Karpas-422 (cell line): Measurements from ENCODE around the gene SLC39A11. TPM values are rescaled to one million over a fixed set of nuclear protein-coding genes. Genes with fewer than 3 reads are reported as not detected.

Source experiments
- DNase-seq: peaks from one replicate; pipeline ENCODE4 v3.0.0-alpha.2; 2015
- H2AFZ ChIP-seq: fragments of 200-600 bp; sonication (generic); 2 replicates; pipeline ENCODE4 v1.6.1; 2014; ENCODE audit warnings: antibody characterized with exemption, low read length, mixed read lengths
- H3K27ac ChIP-seq: fragments of 200-600 bp; sonication (generic); 2 replicates; pipeline ENCODE4 v1.5.1; 2014; ENCODE audit warnings: mild to moderate bottlenecking, low read length, moderate library complexity
- H3K27me3 ChIP-seq: fragments of 200-600 bp; sonication (generic); 2 replicates; pipeline ENCODE4 v1.6.1; 2014; ENCODE audit warnings: low read length, mixed read lengths
- H3K36me3 ChIP-seq: fragments of 200-600 bp; sonication (generic); 2 replicates; pipeline ENCODE4 v1.6.1; 2014; ENCODE audit warnings: low read length, mixed read lengths; ENCODE audit not compliant: insufficient read depth
- H3K4me1 ChIP-seq: fragments of 200-600 bp; sonication (generic); 2 replicates; pipeline ENCODE4 v1.6.1; 2014; ENCODE audit warnings: mild to moderate bottlenecking, low read length, mixed read lengths
- H3K4me2 ChIP-seq: fragments of 200-600 bp; sonication (generic); 2 replicates; pipeline ENCODE4 v1.6.1; 2014; ENCODE audit warnings: low read length, low read depth, mild to moderate bottlenecking; ENCODE audit not compliant: poor library complexity, severe bottlenecking
- H3K4me3 ChIP-seq: fragments of 200-600 bp; sonication (generic); 2 replicates; pipeline ENCODE4 v1.5.1; 2014; ENCODE audit warnings: mild to moderate bottlenecking, antibody characterized with exemption, low read length, mixed read lengths
- H3K79me2 ChIP-seq: fragments of 200-600 bp; sonication (generic); 2 replicates; pipeline ENCODE4 v1.6.1; 2014; ENCODE audit warnings: mild to moderate bottlenecking, low read length, mixed read lengths
- H3K9ac ChIP-seq: fragments of 200-600 bp; sonication (generic); 2 replicates; pipeline ENCODE4 v1.6.0; 2014; ENCODE audit warnings: low read length
- H3K9me2 ChIP-seq: fragments of 200-600 bp; sonication (generic), shearing (Covaris generic); replicated peaks from 2 replicates; pipeline ENCODE4 v1.6.0; 2014; ENCODE audit warnings: mild to moderate bottlenecking, low read length, moderate library complexity; ENCODE audit not compliant: insufficient read depth
- H3K9me3 ChIP-seq: fragments of 300-700, 200-600 bp; sonication (generic); 2 replicates; pipeline ENCODE4 v1.6.1; 2014; ENCODE audit warnings: low read length, mixed read lengths
- H4K20me1 ChIP-seq: fragments of 200-600 bp; sonication (generic); 2 replicates; pipeline ENCODE4 v1.6.1; 2014; ENCODE audit warnings: mild to moderate bottlenecking, antibody characterized with exemption, low read length, low read depth; ENCODE audit not compliant: insufficient read depth
- total RNA-seq: library from RNA; depleted of rRNA; stranded (reverse); fragments of >200 nt; shearing (Covaris generic); gene quantifications from 2 replicates; pipeline ENCODE4 v1.2.3, GENCODE V29; 2014; ENCODE audit warnings: low replicate concordance

SLC39A11 gene
- total RNA-seq, 1 experiment from 2014 or later = 49.6 TPM

DNA sequence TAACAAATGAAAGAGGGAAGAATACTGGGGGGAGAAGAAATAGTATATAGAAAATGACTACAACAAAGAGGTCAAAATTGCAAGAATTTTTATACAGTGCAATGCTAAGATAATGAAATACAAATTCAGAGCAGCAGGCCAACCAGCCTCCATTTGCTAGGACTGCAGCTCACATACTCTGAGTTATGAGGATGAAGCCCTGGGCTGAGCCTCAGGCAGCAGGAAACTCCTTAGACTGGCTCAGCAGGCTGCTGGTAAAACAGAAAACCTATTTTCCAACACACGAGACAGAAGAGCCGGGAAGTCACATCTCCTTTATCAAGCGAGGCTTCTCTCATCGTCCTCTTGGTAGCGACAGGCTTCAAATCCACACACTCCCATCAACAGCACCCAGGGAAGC, 296.5 kb downstream of the SLC39A11 start:
- H2AFZ ChIP-seq = no peak overlapping the region
- peaks cover 17% of the 10 kb centered on the region for H3K36me3 ChIP-seq
- no peaks in the 10 kb centered on the region for H3K9me2 ChIP-seq
- no peak overlapping the region for H3K27ac ChIP-seq
- H3K9me3 ChIP-seq = no peaks in the 10 kb centered on the region; the same call in 1 of the 2 replicates
- H3K27me3 ChIP-seq = no peaks in the 10 kb centered on the region
- H4K20me1 ChIP-seq = no peaks in the 10 kb centered on the region
- no peak overlapping the region for H3K4me3 ChIP-seq
- no peak overlapping the region for H3K9ac ChIP-seq
- H3K79me2 ChIP-seq = no peaks in the 10 kb centered on the region
- H3K4me2 ChIP-seq = no peak overlapping the region
- no peak for DNase-seq
- no peaks in the 10 kb centered on the region for H3K4me1 ChIP-seq

DNA sequence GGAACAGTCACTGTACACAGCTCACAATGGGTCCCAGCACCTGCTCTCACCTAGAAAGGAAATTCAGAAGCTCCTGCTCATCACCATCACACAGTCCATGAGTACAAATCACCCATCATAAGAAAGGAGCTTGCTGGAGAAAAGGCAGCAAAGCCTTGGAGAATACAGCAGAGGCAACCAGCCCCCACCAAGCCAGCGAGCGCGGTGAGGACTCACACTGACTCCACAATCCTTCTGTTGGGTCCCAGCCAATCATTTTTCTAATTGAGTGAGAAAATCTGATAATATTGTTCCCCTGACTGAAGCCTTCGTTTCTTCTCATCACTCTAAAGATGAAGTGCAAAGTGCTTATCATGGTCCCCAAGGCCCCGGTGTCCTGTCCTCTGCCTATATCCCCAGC, 298.3 kb downstream of the SLC39A11 start:
- Histone ChIP-seq H3K27ac (no peak overlapping the region), H3K9ac (no peak overlapping the region), H4K20me1 (no peaks in the 10 kb centered on the region), H3K27me3 (no peaks in the 10 kb centered on the region), H3K36me3 (peaks cover 17% of the 10 kb centered on the region), H3K79me2 (no peaks in the 10 kb centered on the region), H3K4me2 (no peak overlapping the region), H2AFZ (no peak overlapping the region), H3K9me3 (no peaks in the 10 kb centered on the region; the same call in 1 of the 2 replicates), H3K9me2 (no peaks in the 10 kb centered on the region), H3K4me3 (no peak overlapping the region), H3K4me1 (no peaks in the 10 kb centered on the region)
- DNase-seq = no peak

DNA sequence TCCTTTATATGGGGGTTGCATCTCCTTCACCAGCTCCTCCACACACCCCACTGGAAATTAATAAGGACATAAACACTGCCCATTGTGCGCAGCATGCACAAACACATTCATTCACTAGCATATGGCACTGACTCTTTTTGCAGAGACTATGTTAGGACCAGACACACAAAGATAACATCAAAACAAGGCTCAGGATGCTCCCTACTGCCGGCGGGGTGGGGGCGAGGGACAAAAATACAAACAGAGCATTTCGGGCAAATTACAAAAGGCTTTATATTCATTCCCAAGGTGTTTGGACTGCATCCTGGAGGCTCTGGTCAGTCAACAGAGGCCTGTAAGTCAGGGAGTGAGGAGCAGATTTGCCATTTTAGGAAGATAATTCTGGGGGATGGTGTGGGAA, 299.7 kb downstream of the SLC39A11 start:
- no peaks in the 10 kb centered on the region for H3K27me3 ChIP-seq
- peaks cover 17% of the 10 kb centered on the region for H3K36me3 ChIP-seq
- no peak overlapping the region for H3K4me3 ChIP-seq
- no peak overlapping the region for H2AFZ ChIP-seq
- no peak overlapping the region for H3K27ac ChIP-seq
- no peaks in the 10 kb centered on the region for H3K79me2 ChIP-seq
- no peaks in the 10 kb centered on the region; the same call in 1 of the 2 replicates for H3K9me3 ChIP-seq
- H4K20me1 ChIP-seq = no peaks in the 10 kb centered on the region
- no peak for DNase-seq
- H3K4me2 ChIP-seq = no peak overlapping the region
- H3K9ac ChIP-seq = no peak overlapping the region
- H3K9me2 ChIP-seq = no peaks in the 10 kb centered on the region
- H3K4me1 ChIP-seq = no peaks in the 10 kb centered on the region

DNA sequence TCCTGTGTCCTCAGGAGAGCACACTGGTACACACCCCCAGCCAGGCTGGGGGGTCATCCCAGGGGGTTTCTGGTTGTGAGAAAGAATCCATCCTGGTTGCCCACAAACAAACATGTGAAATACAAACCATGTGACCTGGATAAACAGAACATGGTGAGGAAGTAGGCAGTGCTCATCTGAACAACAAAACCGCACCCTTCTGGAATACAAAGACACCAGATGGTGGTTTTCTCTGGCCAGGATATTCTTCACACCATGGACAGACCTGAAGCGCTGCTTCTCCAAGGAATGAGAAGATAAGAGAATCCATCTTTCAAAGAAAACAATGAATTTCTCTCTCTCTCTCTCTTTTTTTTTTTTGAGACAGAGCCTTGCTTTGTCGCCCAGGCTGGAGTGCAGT, 302.3 kb downstream of the SLC39A11 start:
- H3K9me2 ChIP-seq = no peaks in the 10 kb centered on the region
- H3K9ac ChIP-seq = no peak overlapping the region
- peaks cover 12% of the 10 kb centered on the region for H3K36me3 ChIP-seq
- no peaks in the 10 kb centered on the region for H3K4me1 ChIP-seq
- no peak overlapping the region for H2AFZ ChIP-seq
- no peak overlapping the region for H3K4me3 ChIP-seq
- no peaks in the 10 kb centered on the region for H3K27me3 ChIP-seq
- no peak overlapping the region for H3K27ac ChIP-seq
- no peak for DNase-seq
- no peaks in the 10 kb centered on the region for H4K20me1 ChIP-seq
- no peaks in the 10 kb centered on the region; the same call in 1 of the 2 replicates for H3K9me3 ChIP-seq
- no peak overlapping the region for H3K4me2 ChIP-seq
- H3K79me2 ChIP-seq = no peaks in the 10 kb centered on the region

DNA sequence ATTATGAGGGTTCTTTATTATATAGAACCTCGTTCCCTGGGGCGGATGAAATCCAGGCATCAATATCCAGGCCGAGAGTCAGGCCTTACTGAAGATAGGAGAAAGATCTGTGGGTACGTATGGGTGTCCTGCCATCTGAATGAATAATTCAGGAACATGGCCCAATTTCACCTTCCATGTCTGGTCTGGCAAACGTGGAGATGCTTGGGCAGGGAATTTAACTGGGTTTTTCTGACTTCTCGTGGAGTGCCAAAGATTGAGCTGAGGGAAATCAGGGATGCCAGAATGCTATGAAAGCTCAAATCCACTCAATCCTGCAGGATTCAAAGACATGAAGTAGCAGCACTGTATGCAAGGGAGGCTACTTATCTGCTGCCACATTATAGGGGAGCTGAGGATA, 302.8 kb downstream of the SLC39A11 start:
- Histone ChIP-seq H3K4me1 (no peaks in the 10 kb centered on the region), H3K4me3 (no peak overlapping the region), H3K79me2 (no peaks in the 10 kb centered on the region), H3K4me2 (no peak overlapping the region), H3K27ac (no peak overlapping the region), H3K27me3 (no peaks in the 10 kb centered on the region), H2AFZ (no peak overlapping the region), H3K9ac (no peak overlapping the region), H3K9me2 (no peaks in the 10 kb centered on the region), H3K9me3 (no peaks in the 10 kb centered on the region; the same call in 1 of the 2 replicates), H4K20me1 (no peaks in the 10 kb centered on the region), H3K36me3 (peaks cover 12% of the 10 kb centered on the region)
- no peak for DNase-seq

DNA sequence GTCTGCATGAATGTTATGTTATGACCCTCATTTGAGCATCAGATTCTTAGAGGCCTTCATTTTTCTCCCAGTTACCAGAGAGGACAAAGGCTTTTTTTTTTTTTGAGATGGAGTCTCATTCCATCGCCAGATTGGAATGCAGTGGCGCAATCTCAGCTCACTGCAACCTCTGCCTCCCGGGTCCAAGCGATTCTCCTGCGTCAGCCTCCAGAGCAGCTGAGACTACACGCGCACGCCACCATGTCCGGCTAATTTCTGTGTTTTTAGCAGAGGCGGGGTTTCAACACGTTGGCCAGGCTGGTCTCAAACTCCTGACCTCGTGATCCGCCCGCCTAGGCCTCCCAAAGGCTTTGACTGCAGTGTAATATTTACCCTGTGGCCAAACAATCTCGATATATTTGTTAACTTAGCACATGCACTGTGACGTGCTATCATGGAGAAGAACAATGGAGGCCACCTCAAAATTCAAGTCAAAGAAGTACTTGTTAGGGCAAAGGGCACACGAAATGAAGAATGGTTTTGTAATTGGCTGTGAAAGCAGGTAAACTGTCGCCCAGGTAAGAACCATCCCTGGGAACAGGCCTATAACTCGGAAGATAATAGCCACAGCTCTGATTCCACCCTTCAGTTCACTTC, 303.4 kb downstream of the SLC39A11 start:
- Histone ChIP-seq H3K4me2 (no peak overlapping the region), H3K27ac (no peak overlapping the region), H3K4me1 (no peaks in the 10 kb centered on the region), H3K79me2 (no peaks in the 10 kb centered on the region), H4K20me1 (no peaks in the 10 kb centered on the region), H3K36me3 (peaks cover 12% of the 10 kb centered on the region), H3K9me2 (no peaks in the 10 kb centered on the region), H3K4me3 (no peak overlapping the region), H2AFZ (no peak overlapping the region), H3K27me3 (no peaks in the 10 kb centered on the region), H3K9me3 (no peaks in the 10 kb centered on the region; the same call in 1 of the 2 replicates), H3K9ac (no peak overlapping the region)
- DNase-seq = no peak

DNA sequence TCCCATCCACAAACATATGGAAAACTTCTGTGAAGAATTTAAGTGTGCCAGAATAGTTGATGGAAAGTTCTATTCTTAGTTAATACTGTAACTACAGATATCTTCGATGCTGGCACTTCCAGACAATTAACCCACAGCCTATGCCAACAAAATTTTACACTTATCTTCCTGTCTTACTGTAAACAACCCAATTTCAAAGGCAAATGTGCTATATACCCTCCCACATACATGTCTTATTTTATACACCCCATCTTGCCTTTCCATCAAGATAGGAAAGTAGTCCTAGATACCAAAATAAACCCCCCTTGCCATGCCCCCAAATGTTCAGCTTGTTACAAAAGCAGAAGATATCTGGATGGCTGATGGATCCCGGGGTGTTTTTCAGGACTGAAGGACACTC, 306.3 kb downstream of the SLC39A11 start:
- Histone ChIP-seq H3K9me2 (no peaks in the 10 kb centered on the region), H3K9me3 (no peaks in the 10 kb centered on the region), H3K36me3 (no peaks in the 10 kb centered on the region), H3K4me1 (no peaks in the 10 kb centered on the region), H3K27ac (no peak overlapping the region), H3K27me3 (no peaks in the 10 kb centered on the region), H3K4me2 (no peak overlapping the region), H3K4me3 (no peak overlapping the region), H4K20me1 (no peaks in the 10 kb centered on the region), H3K79me2 (no peaks in the 10 kb centered on the region), H3K9ac (no peak overlapping the region), H2AFZ (no peak overlapping the region)
- no peak for DNase-seq

DNA sequence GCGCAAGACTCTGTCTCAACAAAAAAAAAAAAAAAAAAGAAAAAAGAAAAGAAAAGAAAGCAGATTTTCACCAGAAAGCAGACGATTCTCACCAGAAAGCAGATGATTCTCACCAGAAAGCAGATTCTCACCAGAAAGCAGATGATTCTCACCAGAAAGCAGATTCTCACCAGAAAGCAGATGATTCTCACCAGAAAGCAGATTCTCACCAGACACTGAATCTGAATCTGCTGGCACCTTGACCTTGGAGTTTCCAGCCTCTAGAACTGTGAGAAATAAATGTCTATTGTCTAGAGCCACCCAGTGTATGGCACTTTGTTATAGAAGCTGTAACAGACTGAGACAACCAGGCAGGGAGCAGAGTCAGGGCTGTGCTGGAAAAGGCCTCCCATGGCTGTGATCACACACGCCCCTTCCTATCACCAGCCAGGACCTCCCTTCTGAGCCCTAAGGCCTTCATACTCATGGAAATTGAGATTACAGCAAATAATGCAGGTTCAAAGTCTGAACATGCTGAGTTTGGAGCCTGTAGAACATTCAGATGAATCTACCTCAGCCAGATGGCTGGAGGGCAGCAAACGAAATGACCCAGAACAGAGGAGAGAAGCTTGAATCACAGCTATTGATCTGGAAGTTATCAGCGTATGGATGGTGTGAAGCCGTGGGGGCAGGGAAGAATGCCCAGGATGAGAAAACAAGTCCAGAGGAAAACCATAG, 309.3 kb downstream of the SLC39A11 start:
- H3K9ac ChIP-seq = no peak overlapping the region
- H3K36me3 ChIP-seq = no peaks in the 10 kb centered on the region
- no peaks in the 10 kb centered on the region for H3K4me1 ChIP-seq
- no peaks in the 10 kb centered on the region for H3K79me2 ChIP-seq
- no peak overlapping the region for H3K4me3 ChIP-seq
- no peak overlapping the region for H3K27ac ChIP-seq
- no peak overlapping the region for H3K4me2 ChIP-seq
- H3K27me3 ChIP-seq = no peaks in the 10 kb centered on the region
- H3K9me2 ChIP-seq = no peaks in the 10 kb centered on the region
- H4K20me1 ChIP-seq = no peaks in the 10 kb centered on the region
- H2AFZ ChIP-seq = no peak overlapping the region
- H3K9me3 ChIP-seq = no peaks in the 10 kb centered on the region
- no peak for DNase-seq
